Fibroblast of villous mesenchyme (primary cell): Measurements from ENCODE around the gene ADCY6. TPM values are rescaled to one million over a fixed set of nuclear protein-coding genes. Genes with fewer than 3 reads are reported as not detected.
A peak's percentile ranks its signal among the peaks of the same experiment; 100 is the strongest.

Experiments
- DNase-seq: peaks from one replicate; pipeline ENCODE4 v3.0.0-alpha.2; 2010; ENCODE audit warnings: low read depth
- H3K4me3 ChIP-seq: 2 replicates; pipeline ENCODE4 v1.5.1; 2011; ENCODE audit warnings: low read depth, mild to moderate bottlenecking, low read length
- CTCF ChIP-seq: IDR thresholded peaks from 2 replicates; pipeline ENCODE4 v1.5.1; 2012; ENCODE audit warnings: low read depth, mild to moderate bottlenecking, low read length; ENCODE audit not compliant: insufficient read depth
- total RNA-seq: library from RNA; depleted of rRNA; stranded (reverse); fragments of >200 nt; gene quantifications from 2 replicates; pipeline ENCODE4 v1.2.3, GENCODE V29; 2012

Gene ADCY6
- total RNA-seq: 39.6 and 47.1 TPM in 2 replicates

GRCh38 chr12:48788854-48789775 is at the start of gene ADCY6:
Gene ADCY6, minus strand, starts transcription at chr12:48789089. Its CDS starts 5,655 bp downstream, at chr12:48783434.
- no peak for TF ChIP-seq CTCF
- DNase-seq: peak; percentile 79
- H3K4me3 ChIP-seq: peak within 1 kb of the TSS; percentile 88

- no peak for DNase-seq
- H3K4me3 ChIP-seq: no peak overlapping the region
- TF ChIP-seq CTCF: no peak
Measured at GRCh38 chr12:48838048-48838447, 49.2 kb upstream of the ADCY6 start.

GRCh38 chr12:48832321-48833060 is 43.6 kb upstream of the ADCY6 start:
- no peak for TF ChIP-seq CTCF
- H3K4me3 ChIP-seq: no peak overlapping the region
- DNase-seq: no peak

- no peak for TF ChIP-seq CTCF
- H3K4me3 ChIP-seq: no peak overlapping the region
- no peak for DNase-seq
Measured at GRCh38 chr12:48831257-48831656, 42.4 kb upstream of the ADCY6 start.

- H3K4me3 ChIP-seq: no peak overlapping the region
- DNase-seq: no peak
- no peak for TF ChIP-seq CTCF
Measured at GRCh38 chr12:48828841-48829575, 40.1 kb upstream of the ADCY6 start.

- H3K4me3 ChIP-seq: no peak overlapping the region
- TF ChIP-seq CTCF: no peak
- DNase-seq: no peak
Measured at GRCh38 chr12:48828293-48828692, 39.4 kb upstream of the ADCY6 start.
